Body of pancreas (tissue), 4 donors: ENCODE results near the gene CREBZF.

ENCODE experiments used
- CTCF ChIP-seq, 7 experiments: fragments of 450-650 bp in 4 of 7; fragments of 200-600 bp in 3 of 7; sonication (generic) in 3 of 7; IDR thresholded peaks; one replicate each; pipeline ENCODE4 v1.5.1; 2016 to 2019; ENCODE audit warnings: antibody characterized with exemption in 7 of 7
- POLR2A ChIP-seq, 3 donors: fragments of 450-650 bp; IDR thresholded peaks; one replicate each; pipeline ENCODE4 v1.6.1; 2016; ENCODE audit warnings: antibody characterized with exemption in 3 of 3, mild to moderate bottlenecking in 2 of 3

- no peak for TF ChIP-seq CTCF (IDR thresholded peaks at IDR 0.05)
- TF ChIP-seq POLR2A (IDR thresholded peaks at IDR 0.05) = no peak
Observed at GRCh38 chr11:85647078-85647477, 17.9 kb downstream of the CREBZF start.
